NB4 (cell line): ENCODE results near the gene BTLA.
"Not testable (repeated sequence)": the region's sequence is repeated elsewhere in the genome, so short reads cannot be mapped to it uniquely, and the experiment has no call there.

Source experiments
- DNase-seq: peaks from one replicate; pipeline ENCODE4 v3.0.0; 2010; ENCODE audit warnings: low read depth
- H3K4me3 ChIP-seq: one replicate; pipeline ENCODE4 v1.5.1; 2011; ENCODE audit warnings: mild to moderate bottlenecking, low read depth, low read length, moderate library complexity
- CTCF ChIP-seq: IDR thresholded peaks from one replicate; pipeline ENCODE4 v1.5.1; 2012; ENCODE audit warnings: low read depth, low read length
- MYC ChIP-seq: IDR thresholded peaks from 2 replicates; pipeline ENCODE4 v1.6.1; 2011; ENCODE audit warnings: low read depth, low read length
- POLR2A ChIP-seq: IDR thresholded peaks from 2 replicates; pipeline ENCODE4 v1.6.1; 2011; ENCODE audit warnings: mild to moderate bottlenecking; ENCODE audit not compliant: insufficient read length; ENCODE audit errors: extremely low read depth
- TF ChIP-seq, protein P1 (sequence below): IDR thresholded peaks from 2 replicates; pipeline ENCODE4 v1.6.1; 2011; ENCODE audit warnings: low read depth, low read length

BTLA gene

GRCh38 chr3:112463250-112463649 is 36.0 kb downstream of the BTLA start:
- TF ChIP-seq, protein P1, sequence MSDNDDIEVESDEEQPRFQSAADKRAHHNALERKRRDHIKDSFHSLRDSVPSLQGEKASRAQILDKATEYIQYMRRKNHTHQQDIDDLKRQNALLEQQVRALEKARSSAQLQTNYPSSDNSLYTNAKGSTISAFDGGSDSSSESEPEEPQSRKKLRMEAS, result no peak
- no peak for TF ChIP-seq CTCF
- TF ChIP-seq POLR2A, result no peak
- TF ChIP-seq MYC, result no peak
- DNase-seq, result no peak
- H3K4me3 ChIP-seq, result no peak overlapping the region

DNA sequence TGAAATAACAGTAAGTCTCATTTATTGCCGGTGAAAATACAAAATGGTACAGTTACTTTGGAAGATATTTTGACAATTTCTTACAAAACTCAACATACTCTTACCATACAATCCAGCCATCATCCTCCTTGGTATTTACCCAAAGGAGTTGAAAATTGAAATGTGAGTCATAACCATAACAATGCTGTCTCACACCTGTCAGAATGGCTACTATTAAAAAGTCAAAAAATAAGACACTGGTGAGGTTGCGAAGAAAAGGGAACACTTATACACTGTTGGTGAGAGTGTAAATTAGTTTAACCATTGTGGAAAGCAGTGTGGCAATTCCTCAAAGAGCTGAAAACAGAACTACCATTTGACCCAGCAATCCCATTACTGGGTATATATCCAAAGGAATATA is 37.5 kb downstream of the BTLA start:
- DNase-seq, H3K4me3 ChIP-seq: not testable (repeated sequence)

- H3K4me3 ChIP-seq, result no peak overlapping the region
- DNase-seq, result no peak
- TF ChIP-seq MYC (no peak), POLR2A (no peak), CTCF (no peak)
- TF ChIP-seq, protein P1, result no peak
Measured at GRCh38 chr3:112460519-112461195, 38.6 kb downstream of the BTLA start.

DNA sequence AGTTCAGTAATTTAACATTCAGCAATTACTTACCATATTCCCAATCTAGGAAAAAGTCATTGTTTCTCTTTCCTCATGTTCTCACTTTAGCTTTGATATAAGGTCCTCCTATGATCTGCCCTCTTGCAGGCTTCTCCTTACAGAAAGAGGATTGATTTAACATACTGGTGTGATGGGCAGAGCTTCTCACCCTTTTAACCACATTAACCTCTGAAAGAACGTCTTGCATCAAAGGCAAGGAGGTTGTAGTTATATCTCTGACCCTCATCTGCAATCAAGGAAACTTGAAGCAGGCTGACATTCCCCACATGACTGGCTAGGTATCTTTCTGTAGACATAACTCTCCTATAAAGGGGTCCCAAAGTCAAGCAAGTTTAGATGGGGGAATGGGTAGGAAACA is 39.5 kb downstream of the BTLA start:
- no peak overlapping the region for H3K4me3 ChIP-seq
- no peak for DNase-seq

DNA sequence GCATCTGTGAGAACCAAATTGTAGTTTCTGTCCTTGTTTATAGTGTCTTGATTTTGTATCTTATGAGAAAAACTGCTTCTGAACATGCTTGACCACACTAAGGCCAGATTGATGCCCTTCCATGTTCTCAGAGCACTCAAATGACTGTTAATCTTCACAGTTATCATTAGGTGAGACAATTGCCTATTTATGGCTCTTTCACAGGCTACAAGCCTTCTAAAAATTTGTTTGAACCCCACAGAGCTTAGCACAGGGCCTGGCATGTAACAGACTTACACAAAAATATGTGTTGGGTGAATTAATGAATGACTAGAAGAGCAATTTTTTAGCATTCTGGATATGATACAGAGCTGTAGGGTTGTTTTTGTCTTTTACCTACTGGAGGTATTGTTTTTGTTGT is 43.1 kb downstream of the BTLA start:
- no peak for DNase-seq
- TF ChIP-seq POLR2A (no peak), CTCF (no peak), MYC (no peak)
- TF ChIP-seq, protein P1, result no peak
- no peak overlapping the region for H3K4me3 ChIP-seq

More for the DNA sequence above, 39.5 kb downstream of the BTLA start:
- TF ChIP-seq, protein P1, result no peak
- TF ChIP-seq MYC (no peak), CTCF (no peak), POLR2A (no peak)

GRCh38 chr3:112448939-112449338 is 50.3 kb downstream of the BTLA start:
- TF ChIP-seq, protein P1, result no peak
- TF ChIP-seq MYC (no peak), CTCF (no peak), POLR2A (no peak)
- H3K4me3 ChIP-seq, result no peak overlapping the region
- no peak for DNase-seq
